Right kidney (tissue), 1 donor: ENCODE measurements around the gene FAM3D.
"Not testable (repeated sequence)": the region's sequence is repeated elsewhere in the genome, so short reads cannot be mapped to it uniquely, and the experiment has no call there.

ENCODE experiments used
- DNase-seq: peaks from one replicate; pipeline ENCODE4 v3.0.0-alpha.2; 2016

FAM3D gene

DNA sequence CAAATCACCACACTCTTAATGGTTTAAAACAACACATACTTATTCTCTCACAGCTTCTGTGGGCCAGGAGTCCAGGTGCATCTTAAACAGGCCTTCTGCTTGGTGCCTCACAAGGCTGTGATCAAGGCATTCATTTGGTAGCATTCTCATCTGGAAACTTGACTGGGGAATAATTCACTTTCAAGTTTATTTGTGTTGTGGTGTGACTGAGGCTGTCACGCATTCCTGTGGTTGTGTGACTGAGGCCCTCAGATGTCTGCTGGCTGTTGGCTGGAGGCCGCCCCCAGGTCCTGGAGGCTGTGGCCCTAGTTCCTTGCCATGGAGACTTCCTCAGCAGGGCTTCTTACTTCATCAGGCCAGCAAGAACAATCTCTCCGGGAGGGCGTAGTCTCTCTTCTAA, 16.9 kb upstream of the FAM3D start:
- DNase-seq = no peak

DNA sequence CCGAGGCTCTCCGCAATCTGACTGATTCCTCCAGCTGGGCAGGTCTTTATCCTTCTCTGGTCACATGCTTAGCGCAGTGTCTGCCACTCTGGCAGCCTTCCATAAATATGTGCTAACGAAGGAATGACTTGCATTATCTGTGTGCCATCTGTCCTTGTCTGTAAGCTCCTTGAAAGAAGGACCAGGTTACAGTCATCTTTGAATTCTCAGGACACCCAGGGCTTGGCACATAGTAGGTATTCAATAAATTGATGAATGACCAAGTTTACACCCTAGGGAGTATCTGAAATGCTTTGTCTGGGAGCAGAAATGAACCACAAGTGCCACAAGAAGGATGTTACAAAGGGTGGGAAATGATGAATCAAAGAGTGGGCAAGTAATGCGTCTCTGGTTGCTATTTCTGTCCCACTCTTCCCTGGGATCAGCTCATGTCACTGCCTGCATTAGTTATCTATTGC, 16.5 kb upstream of the FAM3D start:
- no peak for DNase-seq

DNA sequence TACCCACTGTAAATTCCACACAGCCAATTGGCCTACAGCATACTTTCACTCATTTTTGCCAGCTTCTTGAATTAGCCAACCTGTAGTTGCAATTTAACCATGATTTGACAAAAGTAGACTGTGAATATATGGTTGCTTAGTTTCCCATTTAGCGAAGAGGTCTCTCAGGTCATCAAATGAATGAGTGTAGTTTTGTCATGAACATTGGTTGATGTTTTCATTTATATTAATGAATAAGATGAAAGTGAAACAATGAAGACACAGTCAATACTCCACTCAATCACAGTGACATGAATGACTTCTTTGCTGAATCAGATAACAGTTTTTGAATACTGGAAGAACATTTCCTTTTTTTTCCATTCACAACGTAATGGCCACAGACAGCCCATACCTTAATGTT, 15.3 kb upstream of the FAM3D start:
- no peak for DNase-seq

DNA sequence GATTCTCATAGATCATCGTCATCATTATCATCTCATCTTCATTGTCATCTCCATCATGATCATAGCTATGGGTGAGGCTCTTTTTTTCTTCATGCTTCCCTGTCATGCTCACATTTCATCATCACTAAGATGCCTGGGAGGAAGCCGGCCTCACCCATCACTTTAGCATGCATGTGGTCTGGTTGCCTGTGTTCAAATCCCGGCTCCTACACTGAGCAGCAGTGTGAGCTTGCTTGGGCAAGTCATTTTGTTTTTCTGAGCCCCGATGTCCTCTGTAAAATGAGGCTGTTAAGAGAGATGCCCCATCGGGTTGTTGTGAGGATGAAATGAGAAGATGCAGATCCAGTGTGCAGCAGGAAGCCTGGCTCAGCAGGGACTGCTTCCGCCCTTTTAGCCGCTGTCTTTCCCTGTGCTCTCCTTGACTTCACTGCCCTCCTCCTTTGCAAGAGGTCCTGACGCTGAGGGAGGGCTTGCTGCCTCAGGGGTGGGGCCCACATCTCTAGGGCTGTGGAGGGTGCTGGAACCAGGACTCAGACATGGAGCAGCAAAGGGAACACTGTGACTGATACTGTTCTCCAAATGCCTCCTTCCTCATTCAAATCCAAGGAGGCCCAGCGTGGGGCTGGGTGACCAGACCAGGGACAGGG, 14.4 kb upstream of the FAM3D start:
- DNase-seq = no peak

DNA sequence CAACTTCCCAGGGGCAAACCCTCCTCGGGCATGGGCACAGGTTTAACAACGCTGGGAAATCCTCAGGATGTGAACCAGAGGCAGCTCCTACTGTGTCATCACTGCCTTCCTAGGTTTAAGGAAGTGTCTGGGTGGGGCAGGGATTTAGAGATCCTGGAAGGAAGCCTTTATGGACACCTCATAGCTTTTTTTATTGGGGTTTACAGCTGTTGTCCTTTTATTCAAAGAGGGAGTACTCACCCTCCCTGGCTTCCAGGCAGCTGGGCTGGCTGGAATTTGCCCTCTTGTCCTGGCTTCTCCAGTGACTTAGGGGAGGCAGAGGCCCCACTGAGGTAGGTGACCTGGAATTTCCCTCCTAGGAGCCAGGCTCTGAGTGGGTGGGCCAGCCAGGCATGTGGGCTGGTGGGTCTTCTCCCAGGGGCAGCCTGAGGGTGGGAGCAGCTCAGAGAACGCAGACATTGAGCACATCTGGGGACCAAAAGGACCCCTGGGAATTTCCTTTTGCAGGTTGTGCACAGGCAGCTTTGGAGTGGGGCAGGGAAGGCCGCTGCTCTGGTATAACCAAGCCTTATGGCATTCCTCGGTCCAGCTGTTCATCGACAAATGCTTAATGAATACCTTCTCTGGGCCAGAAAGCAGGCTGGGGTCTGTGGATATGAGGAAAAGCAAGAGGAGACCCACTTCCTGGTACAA, 13.5 kb upstream of the FAM3D start:
- no peak for DNase-seq

DNA sequence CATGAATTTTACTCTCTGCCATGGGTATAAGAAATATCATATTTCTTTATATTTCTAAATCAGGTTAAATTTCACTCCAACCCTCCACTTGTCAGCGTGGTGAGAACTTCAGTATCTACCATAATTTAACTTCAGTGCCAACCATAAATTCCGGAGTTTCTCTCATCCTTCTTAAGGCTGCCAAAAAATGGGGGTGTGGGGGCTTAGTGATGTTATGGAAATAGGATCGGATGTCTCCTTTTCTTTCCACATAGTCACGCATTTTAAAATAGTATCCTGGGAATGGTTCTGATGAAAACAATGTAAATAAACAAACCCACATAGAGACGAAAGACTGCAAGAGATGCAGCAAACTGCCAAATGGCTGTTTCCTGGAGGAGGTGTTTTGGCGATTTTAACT, 12.9 kb upstream of the FAM3D start:
- DNase-seq = no peak

DNA sequence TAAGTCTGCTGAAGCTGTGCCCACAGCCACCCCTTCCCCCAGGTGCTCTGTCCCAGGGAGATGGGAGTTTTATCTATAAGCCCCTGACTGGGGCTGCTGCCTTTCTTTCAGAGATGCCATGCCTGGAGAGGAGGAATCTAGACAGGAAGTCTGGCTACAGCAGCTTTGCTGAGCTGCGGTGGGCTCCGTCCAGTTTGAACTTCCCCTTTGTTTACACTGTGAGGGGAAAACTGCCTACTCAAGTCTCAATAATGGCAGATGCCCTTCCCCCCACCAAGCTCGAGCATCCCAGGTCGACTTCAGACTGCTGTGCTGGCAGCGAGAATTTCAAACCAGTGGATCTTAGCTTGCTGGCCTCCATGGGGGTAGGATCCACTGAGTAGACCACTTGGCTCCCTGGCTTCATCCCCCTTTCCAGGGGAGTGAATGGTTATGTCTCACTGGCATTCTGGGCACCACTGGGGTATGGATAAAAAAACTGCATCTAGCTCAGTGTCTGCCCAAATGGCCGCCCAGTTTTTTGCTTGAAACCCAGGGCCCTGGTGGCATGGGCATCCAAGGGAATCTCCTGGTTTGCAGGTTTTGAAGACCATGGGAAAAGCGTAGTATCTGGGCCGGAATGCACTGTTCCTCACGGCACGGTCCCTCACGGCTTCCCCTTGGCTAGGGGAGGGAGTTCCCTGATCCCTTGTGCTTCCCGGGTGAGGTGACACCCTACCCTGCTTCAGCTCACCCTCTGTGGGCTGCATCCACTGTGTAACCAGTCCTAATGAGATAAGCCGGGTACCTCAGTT, 11.8 kb upstream of the FAM3D start:
- not testable (repeated sequence) for DNase-seq

DNA sequence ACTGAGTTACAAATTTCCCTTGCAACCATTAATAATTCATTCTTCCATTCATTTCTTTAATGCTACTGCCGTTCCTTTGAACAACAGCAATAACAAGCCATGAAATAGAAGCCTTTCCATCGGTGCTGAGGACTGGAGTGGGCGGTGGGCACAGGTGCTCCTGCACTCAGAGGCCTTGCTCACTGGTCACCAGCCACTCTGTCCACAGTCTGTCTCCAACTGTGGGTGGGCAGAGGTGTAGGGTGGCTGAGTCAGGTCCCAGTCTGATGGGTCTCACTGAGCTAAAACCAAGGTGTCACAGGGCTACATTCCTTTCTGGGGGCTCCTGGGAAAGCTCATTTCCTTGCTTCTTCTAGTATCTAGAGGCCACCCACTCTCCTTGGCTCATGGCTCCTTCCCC, 6.3 kb upstream of the FAM3D start:
- DNase-seq = no peak

DNA sequence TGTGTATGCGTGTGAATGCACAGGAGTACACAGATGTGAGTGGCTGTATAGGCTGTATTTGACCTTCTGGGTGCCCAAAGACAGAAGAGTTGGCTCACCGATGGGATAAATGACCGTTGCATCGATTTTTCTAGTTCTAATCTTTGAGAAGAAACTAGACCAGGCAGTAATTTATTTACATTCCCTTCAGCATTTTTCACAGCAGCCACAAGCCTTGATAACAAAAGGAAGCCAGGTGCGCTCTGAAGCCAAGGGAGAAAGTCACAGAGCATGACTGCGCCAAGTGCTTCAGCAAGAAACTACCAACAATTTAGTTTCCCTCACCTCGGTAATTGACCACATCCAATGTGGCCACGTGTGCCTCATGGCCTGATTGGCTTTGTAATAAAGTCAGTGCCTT, 5.9 kb upstream of the FAM3D start:
- no peak for DNase-seq

DNA sequence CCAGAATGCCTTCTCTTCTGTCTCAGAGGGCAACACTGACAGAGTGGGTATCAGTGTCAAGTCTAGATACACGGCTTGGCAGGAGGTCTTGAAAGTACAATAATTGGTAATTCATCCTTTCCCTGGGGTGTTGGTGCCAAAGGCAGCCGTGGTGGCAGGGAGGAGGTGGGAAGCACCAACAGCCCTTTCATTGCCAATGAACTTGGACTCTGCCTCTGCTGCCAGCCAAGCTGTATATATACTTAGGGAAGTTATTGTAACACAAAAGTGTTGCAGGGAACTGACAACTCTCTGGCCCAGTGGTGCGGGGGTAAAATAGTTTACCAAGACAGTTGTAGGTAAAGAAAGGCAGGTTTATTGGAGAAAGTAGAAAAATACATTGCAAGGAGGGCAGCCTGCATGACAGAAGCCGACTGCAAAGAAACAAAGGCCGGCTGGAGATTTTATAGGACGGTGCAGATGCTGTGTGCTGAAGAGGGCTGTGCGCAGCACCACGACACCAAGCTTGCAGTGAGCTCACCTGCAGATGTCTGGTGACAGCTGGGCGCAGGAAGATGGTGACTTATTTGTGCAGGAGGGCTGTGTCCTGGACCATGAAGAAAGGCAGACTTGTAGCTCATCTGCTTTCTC, 4.0 kb upstream of the FAM3D start:
- DNase-seq = no peak

DNA sequence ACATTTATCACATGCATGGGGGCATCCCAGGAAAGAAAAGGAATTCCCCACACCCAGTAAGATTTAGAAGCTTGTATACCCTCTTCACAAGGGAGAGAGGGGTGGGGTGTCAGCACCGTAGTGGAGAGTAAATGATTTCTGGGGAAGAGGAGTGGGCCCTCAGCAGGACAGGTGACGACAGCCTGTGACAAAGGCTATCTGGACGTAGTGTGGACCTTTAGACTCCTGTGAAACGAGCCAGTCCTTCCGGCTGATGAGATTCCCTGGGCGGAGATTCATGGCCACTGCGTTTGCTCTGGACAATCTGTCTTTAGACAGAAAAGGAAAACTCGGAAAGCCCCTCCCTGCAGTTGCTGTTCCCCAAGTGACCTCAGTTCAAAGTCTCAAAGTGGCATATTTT, 1.7 kb upstream of the FAM3D start:
- no peak for DNase-seq

DNA sequence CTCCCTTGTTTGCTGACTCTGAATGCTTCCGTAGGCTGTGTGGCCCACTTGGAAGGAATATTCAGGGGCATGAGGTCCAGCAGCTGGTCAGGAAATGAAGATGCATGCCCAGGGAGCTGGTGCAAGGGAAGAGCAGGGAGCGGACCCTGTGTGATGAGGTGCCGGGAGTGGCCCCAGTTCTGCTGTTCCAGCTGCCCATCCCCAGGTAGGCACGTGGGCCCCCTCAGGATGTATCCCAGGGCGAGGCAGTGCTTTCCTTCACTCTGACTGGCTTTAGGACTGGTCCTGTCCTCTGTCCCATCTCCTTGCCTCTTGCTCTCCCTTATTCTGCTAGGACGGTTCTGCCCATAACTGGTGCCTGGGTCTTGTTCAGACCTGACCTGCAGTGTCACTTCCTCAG, 1.1 kb upstream of the FAM3D start:
- no peak for DNase-seq

DNA sequence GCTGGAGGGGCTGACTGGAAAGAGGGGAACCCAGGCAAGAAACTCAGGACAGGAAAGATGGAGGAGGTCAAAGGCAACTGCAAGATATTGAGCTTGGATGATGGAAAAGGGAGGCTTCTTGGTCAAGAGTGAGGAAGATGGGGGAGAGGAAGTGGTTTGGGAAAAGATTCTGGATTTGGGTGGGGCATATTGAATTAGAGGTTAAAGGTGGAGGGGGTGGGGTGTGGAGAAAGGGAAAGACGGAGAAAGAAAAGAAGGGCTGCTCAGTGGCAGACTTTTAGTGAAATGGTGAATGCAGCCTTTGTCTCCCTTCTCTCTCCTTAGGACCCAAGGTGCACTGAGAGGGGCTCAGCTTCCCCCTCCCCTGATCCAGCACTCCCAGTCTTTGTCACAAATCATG, 655 bp upstream of the FAM3D start:
- DNase-seq = no peak

DNA sequence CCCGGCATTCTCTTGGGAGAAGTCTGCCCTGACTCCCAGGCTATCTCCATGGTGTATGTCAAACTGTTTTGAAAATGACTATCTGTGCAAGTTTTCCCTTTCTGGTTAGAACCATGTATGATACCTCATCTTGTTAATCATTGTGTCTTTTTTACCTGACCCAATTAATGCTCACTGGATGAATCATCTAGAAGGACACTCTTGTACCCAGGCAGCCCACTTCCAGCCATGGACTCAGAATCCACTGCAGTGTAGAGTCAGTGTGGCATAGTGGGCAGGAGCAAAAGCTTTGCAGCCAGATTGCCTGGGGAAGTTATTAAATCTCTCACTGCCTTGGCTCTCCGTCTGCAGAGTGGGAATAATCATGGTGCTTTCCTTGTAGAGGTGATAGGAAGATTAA, 1.2 kb downstream of the FAM3D start:
- DNase-seq = no peak

DNA sequence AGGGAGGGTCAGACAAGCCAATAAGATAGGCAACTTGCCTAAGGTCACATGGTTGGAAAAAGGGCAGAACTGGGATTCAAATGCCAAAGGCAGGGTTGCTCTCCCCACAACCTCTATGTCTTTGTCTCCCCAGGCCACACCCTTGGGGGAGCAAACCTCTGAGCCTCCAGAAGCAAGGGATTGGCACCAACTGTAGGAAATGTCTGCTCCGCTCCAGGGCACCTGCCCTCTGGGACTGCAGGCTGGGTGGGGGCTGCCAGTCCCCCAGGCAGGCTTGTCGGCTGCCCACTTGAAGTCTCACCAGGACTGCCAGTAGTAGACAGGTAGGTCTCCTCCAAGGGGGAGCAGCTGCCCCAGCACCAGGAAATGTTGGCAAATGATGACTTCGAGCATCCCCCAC, 2.0 kb downstream of the FAM3D start:
- no peak for DNase-seq

DNA sequence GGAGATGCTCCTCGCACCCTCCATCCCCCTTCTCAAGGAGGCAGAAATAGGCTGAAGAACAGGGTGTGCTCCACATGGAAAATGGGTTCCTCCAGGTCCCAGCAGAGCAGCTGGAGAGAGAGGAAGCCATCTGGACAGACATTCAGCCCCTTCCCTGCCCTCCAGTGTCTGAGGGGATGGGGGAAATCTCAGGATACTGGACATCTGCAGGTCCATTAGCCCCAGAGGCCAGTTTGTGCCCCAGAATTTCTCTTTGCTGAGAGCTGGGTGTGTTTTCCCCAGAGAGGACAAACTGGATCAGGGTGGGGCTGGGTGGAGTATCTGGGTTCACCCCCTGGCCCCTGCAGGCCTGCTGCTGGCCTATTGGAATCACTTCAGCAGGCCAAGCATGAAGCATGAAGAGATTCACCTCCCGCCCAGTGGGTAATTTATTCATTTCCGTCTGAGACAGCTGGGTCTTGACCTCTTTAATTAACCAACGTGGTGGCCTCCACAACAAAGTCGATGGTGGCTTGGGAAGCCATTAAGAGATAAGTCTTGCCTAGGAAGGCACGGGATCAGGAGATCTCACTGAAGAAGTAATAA, 4.6 kb downstream of the FAM3D start:
- no peak for DNase-seq

DNA sequence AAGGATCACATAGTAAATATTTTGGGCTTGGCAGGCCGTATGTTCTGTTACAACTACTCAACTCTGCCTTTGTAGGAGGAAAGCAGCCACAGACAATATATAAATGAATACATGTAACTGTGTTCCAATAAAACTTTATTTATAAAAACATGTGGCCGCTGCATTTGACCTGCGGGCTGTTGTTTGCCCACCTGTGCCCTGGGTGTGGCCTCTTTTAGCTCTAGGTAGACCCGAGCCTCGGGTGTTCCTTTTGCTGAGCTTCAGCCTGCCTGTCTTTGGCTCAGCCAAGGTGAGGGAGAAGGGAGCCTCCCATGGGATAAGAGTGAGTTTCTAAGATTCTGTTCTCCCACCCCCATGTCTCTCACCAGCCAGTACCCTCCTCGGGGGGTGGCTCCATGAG, 5.6 kb downstream of the FAM3D start:
- DNase-seq = no peak

DNA sequence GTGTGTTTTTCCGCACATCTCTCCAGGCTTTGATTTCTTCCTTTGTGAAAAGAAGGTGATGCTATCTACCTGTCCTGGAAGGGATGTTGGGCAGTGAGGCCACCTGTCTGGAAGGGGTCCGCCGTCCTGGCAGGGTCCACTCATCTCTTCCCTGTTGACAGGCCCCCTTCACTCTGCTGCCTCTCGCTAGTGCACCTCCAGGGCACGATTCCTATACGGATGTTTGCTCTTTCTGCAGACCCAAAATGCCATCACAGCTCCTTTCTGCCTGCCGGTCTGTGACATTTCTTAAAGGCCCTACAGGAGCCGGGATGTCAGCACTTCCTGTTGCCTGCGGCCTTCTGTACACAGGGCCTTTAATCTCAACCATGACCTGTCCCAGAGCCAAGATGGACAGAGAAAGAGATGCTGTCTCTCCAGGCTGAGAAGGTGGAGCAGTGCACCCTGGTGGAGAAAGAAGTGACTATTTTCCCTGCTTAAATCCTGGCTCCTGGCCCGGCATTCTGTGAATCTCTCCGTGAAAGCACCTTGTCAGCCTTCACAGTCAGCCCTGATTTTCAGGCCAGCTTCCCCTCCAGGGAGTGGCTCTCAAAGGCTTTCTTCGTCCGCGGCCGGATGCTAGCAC, 7.4 kb downstream of the FAM3D start:
- DNase-seq = no peak

DNA sequence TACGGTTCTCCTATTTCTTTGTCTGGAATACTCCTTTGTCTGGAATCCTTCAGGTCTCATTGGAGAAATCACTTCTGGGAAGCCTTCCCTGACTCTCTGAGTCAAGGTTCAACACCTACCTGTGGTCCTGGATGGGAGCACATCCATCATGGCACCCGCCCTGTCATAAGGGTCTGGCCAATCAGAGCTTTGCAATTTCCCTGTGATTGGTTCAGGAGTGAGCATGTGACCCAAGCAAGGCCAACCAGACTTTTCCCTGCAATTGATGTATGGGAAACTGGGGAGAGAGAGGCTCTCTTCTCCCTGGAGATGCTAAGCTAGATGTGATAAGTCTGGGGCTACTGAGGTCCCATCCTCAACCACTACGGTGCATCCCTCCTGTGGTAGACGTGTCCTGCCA, 8.1 kb downstream of the FAM3D start:
- no peak for DNase-seq

DNA sequence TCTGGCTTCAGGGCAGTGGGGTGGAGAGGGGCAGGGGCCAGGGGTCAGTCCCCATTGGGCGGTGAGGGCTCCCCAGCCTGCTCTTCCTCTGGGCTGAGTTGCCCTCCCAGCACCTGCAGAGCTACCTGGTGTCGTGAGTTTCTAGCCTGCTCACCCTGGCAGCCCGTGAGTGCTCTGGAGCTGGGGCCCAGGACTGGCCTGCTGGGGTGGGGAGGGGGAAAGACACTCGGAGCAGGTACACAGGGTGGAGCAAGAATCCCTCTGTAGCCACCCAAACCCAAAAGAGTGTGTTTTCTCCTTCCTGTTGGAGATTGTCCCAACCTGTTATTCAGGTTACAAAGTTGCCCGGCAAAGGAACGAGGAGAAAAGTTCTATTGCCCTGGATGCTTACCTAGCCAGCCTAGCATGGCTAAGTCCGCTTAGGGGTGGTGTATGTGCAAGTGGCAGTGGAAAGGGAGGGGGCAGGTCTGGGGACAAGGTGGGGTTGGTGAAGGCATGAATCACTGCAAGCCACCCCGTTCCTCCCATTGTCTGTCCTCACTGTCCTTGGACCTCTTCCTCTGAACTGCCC, 8.9 kb downstream of the FAM3D start:
- no peak for DNase-seq

DNA sequence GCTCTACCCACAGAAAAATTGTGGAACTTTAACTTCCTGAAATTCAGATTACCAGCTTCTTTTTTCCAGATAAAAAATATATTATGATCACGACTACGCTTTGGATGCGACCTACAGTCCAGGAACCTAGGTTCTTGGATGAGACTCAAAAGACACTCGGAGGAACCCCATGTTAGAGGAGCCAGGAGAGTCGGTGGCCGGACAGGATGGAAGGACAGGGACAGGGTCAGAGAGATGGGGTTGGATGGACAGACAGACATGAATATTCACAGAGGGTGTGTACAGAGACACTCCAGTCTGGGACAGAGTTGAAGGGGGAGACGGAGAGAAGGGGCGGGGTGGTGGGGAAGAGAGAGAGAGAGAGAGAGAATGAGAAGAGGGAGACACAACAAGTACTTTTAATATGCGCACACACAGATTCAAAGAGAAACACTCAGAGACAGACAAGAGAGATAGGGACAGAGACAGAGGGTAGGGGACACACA, 9.5 kb downstream of the FAM3D start:
- DNase-seq = no peak

DNA sequence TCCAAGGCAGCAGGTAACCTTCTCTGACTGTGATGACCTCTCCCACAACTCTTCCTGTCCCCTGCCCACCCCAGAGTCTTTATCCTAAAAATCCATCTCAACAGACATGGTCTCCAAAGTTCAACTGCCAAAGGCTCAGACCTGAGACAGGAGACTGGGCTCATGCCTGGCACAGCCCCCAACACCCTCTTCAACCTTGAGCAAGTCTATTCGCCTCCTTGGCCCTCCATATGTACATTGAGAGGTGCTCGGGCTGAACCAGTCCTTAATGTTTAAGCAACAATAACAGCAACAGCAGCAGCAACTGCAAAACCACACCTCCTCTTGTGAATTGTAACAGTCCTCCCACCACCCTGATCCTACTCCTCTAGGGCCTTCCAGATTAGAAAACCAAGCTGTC, 9.9 kb downstream of the FAM3D start:
- DNase-seq = no peak
